CD4-positive, alpha-beta T cell treated with Interferon gamma for 1 hour (primary cell): ENCODE results near the gene SS18L1.

ENCODE experiments used
- DNase-seq: peaks from one replicate; pipeline ENCODE4 v3.0.0-alpha.2; 2020

The SS18L1 gene

GRCh38 chr20:62198931-62199330 lies 55.4 kb downstream of the SS18L1 start:
- no peak for DNase-seq

- DNase-seq = no peak
Measured at GRCh38 chr20:62200491-62201172, 57.1 kb downstream of the SS18L1 start.

GRCh38 chr20:62201173-62202082 lies 57.9 kb downstream of the SS18L1 start:
- DNase-seq = peak; percentile 12

DNA sequence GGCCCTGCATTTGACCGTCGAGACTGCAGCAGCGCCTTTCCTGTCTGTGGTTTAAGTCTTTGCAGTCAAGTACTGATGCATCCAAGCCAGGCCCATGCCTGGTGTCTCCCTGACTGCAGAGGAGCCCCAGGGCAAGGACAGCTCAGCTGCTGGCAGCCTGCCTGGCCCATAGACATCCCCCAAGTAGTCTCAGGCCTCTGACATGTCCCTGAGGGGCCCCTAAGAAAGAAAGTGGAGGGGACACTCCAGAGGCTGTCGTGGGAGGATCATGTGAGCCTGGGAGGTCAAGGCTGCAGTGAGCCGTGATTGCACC lies 58.5 kb downstream of the SS18L1 start:
- DNase-seq = no peak

DNA sequence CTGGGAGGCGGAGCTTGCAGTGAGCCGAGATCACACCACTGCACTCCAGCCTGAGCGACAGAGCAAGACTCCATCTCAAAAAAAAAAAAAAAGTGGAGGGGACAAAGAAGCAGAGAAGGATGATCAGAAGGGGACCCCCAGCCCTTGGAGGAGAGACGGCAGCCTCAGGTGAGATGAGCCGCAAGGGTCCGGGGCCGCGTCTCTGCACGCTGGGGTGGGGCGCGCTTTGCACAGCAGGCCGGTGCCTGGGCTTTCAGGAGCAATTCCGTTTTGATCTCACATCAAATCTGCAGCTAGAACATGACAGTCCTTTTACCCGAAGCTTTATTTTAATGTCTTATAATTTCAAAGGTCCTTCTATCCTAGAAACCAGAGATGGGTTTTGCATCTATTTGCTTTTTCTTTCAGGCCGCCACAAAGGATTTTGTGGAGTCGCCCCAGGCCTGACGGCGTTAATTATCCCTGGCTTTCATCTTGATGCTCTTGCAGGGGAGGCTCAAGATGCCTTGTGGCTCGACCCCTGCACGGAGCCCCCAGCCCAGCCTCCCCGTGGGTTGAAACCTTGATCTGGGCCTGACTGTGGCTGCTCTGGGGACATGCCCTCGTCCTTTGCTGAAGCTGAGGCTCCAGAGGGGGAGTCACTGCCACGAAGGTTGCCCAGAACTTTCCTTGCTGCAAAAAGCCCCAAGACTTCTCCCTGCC lies 59.3 kb downstream of the SS18L1 start:
- no peak for DNase-seq

DNA sequence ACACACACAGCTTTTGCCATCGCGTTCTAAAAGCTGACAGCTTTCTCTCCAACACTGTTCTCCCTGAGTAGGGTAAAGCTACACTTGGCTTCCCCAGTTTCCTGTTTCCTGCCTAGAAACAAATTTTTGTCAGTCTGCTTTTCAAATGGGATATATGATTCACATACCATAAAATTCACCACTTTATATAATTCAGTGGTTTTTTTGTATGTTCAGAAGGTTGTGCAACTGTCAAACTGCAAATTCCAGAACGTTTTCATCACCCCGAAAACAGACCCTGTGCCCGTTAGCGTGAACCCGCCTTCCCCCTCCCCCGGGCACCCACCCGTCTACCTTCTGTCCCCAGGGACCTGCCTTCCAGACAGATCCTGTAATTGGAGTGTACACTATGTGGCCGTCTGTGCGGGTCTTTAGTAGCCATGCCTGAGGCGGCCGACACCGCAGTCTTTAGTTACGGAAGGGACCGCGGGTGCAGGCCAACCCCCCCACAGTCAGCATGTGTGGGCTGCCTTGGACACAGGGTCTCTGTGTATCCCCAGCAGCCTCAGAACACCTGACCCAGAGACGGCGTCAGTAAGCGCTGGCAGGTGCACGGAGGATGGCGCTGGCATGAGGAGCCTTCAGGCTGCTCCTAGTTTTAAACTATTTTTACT lies 59.9 kb downstream of the SS18L1 start:
- DNase-seq = no peak

DNA sequence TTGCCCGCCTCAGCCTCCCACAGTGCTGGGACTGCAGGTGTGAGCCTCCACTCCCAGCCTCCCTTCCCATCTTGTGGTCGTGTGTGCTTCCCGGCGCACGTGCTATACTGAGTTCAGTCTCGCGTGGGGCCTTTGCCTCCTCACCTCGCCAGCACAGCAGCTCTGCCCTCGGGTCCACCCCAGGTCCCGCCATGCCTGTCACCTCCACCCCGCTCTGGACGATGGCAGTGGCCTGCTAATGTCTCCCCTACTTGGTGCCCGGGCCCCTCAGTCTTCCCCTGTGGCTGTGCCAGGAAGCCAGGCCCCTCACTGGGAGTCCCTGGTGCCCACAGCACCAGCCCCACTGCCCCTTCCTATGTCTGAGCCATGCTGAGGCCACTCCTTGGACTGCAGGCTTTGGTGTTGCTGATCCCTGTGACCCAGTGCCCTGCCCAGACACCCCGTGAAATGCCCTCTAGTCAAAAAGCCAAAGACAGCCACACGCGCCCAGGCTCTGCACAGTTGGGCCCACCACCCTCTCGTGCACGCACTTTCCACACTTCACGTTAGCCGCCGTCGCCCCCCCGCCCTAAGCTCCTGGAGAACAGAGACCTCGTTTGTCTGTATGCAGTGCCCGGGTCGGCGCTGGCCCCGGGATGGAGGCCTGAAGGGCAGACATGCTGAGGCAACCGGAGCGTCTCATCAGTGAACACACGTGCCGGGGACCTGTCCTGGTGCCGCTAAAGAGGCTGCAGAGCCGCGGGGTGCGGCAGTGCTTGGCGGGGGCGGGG lies 62.2 kb downstream of the SS18L1 start:
- no peak for DNase-seq

DNA sequence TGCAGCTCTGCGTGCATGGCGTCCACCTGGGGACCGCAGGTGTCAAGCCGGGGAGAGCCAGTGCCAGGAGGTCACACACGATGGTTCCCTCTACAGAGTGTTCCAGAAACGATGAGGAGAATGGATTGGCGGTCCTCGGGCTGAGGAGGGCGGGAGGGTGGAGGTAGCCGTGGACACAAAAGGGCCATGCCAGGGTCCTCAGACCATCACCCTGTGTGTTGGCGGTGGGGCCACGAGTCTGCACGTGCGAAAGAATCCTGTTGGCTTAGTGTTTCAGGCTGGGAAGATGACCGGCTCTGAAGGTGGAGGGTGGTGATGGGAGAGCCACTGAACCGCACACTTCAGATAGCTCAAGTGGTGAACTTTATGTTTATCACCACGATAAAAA lies 62.8 kb downstream of the SS18L1 start:
- no peak for DNase-seq

DNA sequence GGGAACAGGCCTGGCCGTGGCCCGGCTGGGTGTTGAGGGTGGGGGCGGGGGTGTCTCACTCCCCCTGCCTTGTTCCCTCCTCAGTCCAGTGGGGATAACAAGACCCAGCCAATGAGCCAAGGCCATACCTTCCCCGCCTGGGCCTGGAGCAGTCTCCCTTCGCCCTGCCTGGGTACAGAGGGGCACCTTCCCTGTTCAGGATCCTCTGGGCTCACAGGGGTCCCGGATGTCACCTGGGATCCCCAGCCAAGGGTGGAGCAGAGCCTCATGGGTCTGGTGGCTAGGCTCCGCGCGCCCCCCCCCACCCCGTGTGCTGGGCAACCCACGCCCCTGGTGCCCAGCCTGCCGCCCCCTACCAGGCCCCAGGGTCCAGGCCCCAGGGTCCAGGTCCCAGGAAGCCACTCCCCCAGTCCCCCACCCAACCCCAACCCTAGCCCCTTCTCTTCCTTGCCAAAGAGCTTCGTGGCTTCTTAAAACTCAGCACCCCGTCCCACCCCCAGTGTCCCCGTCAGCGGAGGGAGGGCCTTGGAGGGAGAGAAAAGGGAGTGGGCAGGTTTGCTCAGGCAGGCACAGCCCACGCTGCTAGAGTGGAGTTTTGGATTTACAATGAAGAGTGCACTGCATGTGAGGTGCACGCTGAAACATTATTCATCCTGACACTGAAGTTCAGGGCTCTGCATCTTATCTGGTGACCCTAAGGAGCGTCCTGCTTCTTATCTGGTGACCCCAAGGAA lies 64.7 kb downstream of the SS18L1 start:
- no peak for DNase-seq

DNA sequence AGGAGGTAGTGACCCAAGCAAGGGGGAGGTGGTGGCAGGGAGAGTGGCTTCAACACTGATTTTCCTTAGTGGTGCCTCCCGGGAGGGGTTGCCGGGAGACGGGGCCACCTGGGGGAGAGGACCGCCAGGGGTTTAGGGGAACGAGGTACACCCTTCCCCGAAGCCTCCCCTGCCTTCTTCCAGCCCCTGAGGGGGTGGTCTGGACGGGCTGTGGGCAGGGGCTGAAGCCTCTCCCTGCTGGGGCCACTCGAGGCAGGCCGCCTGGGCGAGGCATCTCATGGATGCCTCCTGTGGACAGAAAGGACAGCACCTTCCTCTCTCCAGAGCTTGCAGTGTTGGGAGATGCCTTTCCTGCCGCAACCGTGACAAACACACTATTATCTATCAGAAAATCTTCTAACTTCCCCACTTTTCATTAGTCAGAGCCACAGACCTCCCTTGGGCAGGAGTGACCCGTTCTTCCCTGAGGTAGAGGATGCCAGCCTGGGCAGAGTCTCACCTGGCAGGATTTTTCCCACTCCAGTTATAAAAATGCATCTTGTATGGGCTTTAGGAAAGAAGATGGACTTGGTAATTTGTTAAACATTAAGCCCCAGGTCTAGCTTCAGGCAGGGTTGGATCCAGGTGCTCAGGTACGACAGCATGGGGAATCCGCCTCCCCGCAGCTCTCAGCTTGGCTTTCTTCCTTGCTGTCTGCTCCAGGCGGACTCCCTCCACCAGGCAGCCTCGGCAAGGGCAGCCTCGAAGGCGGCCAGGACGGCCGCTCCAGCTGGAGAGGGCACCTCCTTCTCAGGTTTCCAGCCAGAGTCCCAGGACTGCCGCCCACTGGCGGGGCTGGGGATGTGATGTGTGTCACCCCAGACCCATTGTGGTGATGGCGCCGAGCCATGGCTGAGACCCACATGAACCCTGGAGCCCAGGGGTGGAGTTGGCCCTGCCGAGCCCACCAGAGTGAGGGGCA lies 65.5 kb downstream of the SS18L1 start:
- no peak for DNase-seq

GRCh38 chr20:62209850-62210495 lies 66.4 kb downstream of the SS18L1 start:
- DNase-seq = no peak

DNA sequence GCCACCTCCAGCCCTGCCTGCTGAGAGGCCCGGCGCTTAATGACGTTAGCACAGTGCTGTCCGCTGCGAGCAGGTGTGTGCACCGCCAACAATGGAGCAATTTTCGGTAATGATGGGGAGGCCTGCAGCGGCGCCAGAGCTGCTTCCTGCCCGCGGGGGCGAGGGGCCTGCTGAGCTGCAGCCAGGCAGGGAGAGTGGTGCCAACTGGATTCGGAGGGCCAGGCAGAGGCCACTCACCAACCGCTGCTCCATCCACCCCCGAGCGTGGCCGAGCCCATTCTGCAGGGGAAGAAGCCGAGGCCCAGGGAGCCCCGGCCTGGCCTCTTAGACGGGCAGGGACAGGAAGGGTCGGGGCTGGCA lies 66.9 kb downstream of the SS18L1 start:
- no peak for DNase-seq

DNA sequence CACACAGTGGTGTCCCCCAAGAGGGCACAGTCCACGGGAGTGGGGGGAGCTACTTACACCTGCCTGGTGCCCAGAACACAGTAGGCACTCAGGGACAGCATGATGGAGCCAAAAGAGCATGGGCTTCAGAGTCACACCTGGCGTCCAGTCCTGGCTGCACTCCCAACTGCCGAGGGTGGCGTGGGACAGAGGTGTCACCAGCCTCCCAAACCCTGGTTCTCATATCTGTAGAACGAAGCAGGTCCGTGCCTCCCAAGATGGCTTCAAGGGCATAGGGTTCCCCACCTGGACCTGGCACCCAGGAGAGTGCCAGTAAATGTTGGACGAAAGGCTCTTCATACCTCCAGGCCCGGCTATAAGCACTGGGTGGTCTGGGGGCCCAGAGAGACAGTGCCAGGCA lies 67.6 kb downstream of the SS18L1 start:
- no peak for DNase-seq

DNA sequence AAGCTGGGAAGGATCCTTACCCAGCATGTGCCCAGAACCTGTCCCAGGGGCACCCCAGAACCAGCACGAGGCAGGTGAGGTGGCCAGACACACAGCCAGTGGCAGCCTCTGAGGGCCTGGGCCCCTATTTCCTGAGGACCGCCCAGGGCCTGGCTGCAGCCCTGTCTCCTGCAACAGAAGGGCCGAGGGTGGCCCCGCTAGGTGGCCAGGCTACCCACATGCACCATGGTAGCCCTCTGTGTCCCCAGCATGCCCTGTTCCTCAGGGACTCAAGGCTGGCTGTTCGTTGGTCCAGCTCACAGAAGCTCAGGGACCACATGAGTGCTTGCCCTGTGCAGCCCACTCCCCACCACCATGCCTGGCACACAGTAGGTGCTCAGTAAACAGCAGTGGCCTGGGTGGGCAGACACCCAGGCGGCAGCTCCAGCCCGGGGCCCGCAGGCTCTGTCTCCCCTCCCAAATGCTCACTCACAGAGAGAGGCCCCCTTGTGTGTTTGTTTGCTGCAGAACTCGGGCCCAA lies 68.3 kb downstream of the SS18L1 start:
- DNase-seq = no peak

DNA sequence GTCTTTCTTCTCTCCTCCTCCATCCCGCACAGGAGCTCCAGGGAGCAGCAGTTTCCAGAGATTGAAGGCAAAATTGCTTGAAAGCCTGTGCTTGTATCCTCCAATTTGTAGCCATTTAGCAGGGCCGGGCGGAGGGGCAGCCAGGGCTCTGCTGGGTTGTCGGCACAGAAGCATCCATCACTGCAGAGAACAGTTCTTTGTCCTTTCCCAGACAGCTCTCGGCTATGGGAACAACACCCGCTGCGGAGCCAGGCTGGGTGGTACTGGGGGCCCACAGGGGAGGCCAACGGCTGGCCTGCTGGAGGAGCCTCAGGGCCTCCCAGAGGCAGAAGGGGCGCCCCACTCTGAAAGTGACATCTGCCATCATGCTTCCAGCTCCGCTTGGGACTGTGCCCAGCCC lies 68.7 kb downstream of the SS18L1 start:
- no peak for DNase-seq

DNA sequence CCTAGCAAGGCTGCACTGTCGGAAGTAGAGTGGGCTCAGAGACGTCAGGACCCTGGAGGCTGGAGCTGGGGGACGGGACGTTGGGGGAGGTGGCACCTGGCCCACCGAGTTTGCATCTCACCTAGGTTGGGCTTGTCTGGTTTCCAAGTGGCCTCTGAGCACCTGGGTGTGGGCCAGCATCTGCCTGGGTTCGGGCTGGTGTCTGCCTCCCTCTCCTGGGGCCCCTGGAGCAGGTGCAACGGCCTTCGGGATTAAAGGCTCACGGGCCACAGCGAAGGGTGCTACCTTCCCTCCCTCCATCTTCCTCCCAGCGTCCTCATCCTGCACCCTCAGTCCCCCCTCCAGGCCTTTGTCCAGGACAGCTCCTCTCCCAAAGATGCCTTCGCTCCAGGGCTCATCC lies 70.5 kb downstream of the SS18L1 start:
- no peak for DNase-seq

GRCh38 chr20:62215020-62215990 lies 71.7 kb downstream of the SS18L1 start:
- no peak for DNase-seq

DNA sequence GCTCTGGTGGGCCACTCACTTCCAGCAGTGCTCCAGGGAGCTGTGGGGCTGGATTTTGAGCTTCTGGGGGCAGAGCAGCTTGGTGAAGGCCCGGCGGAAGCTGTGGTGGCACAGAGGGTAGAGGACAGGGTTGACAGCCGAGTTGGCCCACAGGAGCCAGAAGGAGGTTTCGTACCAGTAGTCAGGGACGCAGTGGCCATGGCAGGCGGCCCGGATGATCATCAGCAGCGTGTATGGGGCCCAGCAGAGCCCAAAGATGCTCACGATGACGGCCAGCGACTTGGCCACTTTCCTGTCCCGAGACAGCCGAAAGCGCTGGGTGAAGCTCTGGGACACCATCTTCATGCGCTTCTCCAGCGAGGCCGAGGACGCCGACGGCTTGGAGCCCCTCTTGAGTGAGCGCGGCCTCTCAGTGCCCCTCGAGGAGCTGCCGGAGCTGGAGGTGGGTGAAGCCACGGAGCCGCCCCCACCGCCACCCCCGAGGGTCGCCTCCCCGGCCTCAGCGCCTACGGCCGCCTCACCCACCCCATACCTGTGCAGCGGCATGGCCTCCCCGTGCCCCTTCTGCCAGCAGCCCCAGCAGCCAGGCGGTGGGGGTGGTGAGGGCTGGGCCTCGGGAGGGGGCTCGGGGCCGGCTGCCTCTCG lies 72.5 kb downstream of the SS18L1 start:
- no peak for DNase-seq
